GM06990 (cell line): Measurements from ENCODE around the gene RGS18.

Experiments
- DNase-seq: peaks from one replicate; pipeline ENCODE4 v3.0.0-alpha.2; 2011; ENCODE audit not compliant: insufficient read length; ENCODE audit errors: extremely low read depth
- H3K27me3 ChIP-seq: replicated peaks from 2 replicates; pipeline ENCODE4 v1.6.0; 2011; ENCODE audit warnings: low read length; ENCODE audit not compliant: control insufficient read depth, insufficient read depth
- H3K36me3 ChIP-seq: 2 replicates; pipeline ENCODE4 v1.5.1; 2011; ENCODE audit warnings: low read length; ENCODE audit not compliant: control insufficient read depth, insufficient read depth
- H3K4me3 ChIP-seq: replicated peaks from 2 replicates; pipeline ENCODE4 v1.5.1; 2011; ENCODE audit warnings: low read depth, mild to moderate bottlenecking, control low read depth, low read length
- CTCF ChIP-seq: IDR thresholded peaks from 2 replicates; pipeline ENCODE4 v1.5.1; 2011; ENCODE audit warnings: low read length, control low read depth, mild to moderate bottlenecking, inconsistent platforms; ENCODE audit not compliant: insufficient read depth, poor library complexity, severe bottlenecking

The RGS18 gene

GRCh38 chr1:192175971-192176370, 17.7 kb downstream of the RGS18 start:
- no peak for DNase-seq
- TF ChIP-seq CTCF = no peak
- Histone ChIP-seq H3K4me3 (no peak overlapping the region), H3K27me3 (no peaks in the 10 kb centered on the region), H3K36me3 (no peaks in the 10 kb centered on the region)

GRCh38 chr1:192183788-192184187, 25.5 kb downstream of the RGS18 start:
- Histone ChIP-seq H3K36me3 (no peaks in the 10 kb centered on the region), H3K4me3 (no peak overlapping the region), H3K27me3 (no peaks in the 10 kb centered on the region)
- no peak for TF ChIP-seq CTCF
- no peak for DNase-seq

DNA sequence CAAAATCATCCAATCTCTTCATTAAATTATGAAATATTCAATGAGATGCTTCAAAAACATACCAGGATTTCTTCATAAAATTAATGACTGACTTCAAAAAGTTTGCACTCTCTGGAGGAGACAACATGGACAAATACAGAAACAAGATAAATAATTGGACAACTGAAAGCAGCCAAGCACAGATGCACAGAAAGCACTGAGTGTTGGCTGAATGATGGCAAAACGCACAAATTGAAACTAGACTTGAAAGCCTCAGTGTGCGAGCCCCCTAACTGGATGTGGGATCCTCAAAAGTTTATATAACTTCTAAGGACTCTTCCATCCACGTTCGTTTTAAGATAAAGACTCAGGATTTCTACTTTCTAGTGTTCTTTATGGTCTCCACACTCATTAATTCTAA, 27.9 kb downstream of the RGS18 start:
- Histone ChIP-seq H3K27me3 (no peaks in the 10 kb centered on the region), H3K4me3 (no peak overlapping the region), H3K36me3 (no peaks in the 10 kb centered on the region)
- TF ChIP-seq CTCF = no peak
- no peak for DNase-seq

DNA sequence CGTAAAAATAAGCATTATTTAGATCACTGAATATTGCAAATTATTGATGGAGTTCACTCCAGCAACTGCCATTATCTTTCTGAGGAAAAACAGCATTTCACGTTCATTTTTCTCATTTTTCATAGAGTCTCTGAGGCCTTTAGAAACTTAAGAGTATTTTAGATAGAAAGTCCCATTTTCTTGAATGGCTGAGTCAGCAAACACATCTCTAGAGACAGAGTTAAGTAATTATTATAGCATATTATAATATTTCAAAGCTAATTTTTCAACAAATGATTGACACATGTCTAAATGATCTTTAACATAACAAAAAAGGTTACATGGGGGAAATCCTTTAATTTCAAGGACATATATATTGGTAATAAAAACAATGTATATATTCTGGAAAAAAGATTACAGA, 31.8 kb downstream of the RGS18 start:
- Histone ChIP-seq H3K27me3 (no peaks in the 10 kb centered on the region), H3K4me3 (no peak overlapping the region), H3K36me3 (no peaks in the 10 kb centered on the region)
- no peak for TF ChIP-seq CTCF
- no peak for DNase-seq

DNA sequence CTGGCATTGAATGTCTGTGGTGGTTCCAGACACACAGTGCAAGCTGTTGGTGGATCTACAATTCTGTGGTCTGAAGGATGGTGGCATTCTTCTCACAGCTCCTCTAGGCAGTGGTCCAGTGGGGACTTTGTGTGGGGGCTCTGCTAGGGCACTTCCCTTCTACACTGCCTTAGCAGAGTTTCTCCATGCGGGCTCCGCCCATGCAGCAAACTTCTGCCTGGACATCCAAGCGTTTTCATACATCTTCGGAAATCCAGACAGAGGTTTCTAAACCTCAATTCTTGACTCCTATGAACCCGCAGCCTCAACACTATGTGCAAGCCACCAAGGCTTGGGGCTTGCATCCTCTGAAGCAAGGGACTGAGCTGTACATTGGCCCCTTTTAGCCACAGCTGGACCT, 43.0 kb downstream of the RGS18 start:
- Histone ChIP-seq H3K27me3 (no peaks in the 10 kb centered on the region), H3K36me3 (no peaks in the 10 kb centered on the region), H3K4me3 (no peak overlapping the region)
- no peak for DNase-seq
- no peak for TF ChIP-seq CTCF

DNA sequence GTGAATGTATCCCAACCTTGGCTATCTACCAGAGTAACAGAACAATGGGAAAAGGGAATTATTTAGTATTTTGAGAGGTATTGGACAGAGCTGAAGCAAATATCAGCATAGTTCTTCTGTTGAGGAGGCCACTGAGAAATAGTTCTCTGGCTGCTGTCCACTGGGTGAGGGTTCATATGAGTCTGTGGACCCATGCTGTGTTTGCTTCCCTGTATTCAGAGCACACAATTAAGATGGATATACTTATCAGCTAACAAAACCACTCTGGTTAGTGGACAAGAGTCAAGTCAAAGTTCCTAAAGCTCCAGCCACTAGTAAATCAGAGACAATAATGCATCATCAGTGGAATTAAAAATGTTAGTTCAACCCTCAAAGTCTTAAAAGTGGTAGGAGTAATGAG, 66.1 kb downstream of the RGS18 start:
- Histone ChIP-seq H3K27me3 (no peaks in the 10 kb centered on the region), H3K4me3 (no peak overlapping the region), H3K36me3 (no peaks in the 10 kb centered on the region)
- DNase-seq = no peak
- no peak for TF ChIP-seq CTCF
